ENCODE measurements around the gene C3orf62.
A peak's percentile ranks its signal among the peaks of the same experiment; 100 is the strongest.

Gene C3orf62

GRCh38 chr3:49276475-49277382 lies at the start of gene C3orf62:
Gene C3orf62, minus strand, starts transcription at chr3:49277232. Its CDS starts 360 bp downstream, at chr3:49276872.
- DNase-seq (ENCODE audit: low read depth in 1 of 2, low spot score in 1 of 2): peak; percentile 50 to 60

GRCh38 chr3:49324768-49325167 lies 47.7 kb upstream of the C3orf62 start:
- DNase-seq (ENCODE audit: low read depth in 1 of 2, low spot score in 1 of 2): no peak

GRCh38 chr3:49316696-49317457 lies 39.8 kb upstream of the C3orf62 start:
- DNase-seq (ENCODE audit: low read depth in 1 of 2, low spot score in 1 of 2): no peak

GRCh38 chr3:49313896-49314688 lies 37.1 kb upstream of the C3orf62 start:
- no peak for DNase-seq (ENCODE audit: low read depth in 1 of 2, low spot score in 1 of 2)

GRCh38 chr3:49311283-49311682 lies 34.3 kb upstream of the C3orf62 start:
- DNase-seq (ENCODE audit: low read depth in 1 of 2, low spot score in 1 of 2): no peak

GRCh38 chr3:49310677-49311076 lies 33.6 kb upstream of the C3orf62 start:
- DNase-seq (ENCODE audit: low read depth in 1 of 2, low spot score in 1 of 2): no peak

GRCh38 chr3:49305608-49306007 lies 28.6 kb upstream of the C3orf62 start:
- DNase-seq (ENCODE audit: low read depth in 1 of 2, low spot score in 1 of 2): no peak

GRCh38 chr3:49302613-49303012 lies 25.6 kb upstream of the C3orf62 start:
- DNase-seq (ENCODE audit: low read depth in 1 of 2, low spot score in 1 of 2): no peak

- no peak for DNase-seq (ENCODE audit: low read depth in 1 of 2, low spot score in 1 of 2)
Observed at GRCh38 chr3:49300595-49300994, 23.6 kb upstream of the C3orf62 start.

- no peak for DNase-seq (ENCODE audit: low read depth in 1 of 2, low spot score in 1 of 2)
Observed at GRCh38 chr3:49298511-49298910, 21.5 kb upstream of the C3orf62 start.

GRCh38 chr3:49296781-49297411 lies 19.9 kb upstream of the C3orf62 start:
- DNase-seq (ENCODE audit: low read depth in 1 of 2, low spot score in 1 of 2): no peak

GRCh38 chr3:49295489-49296058 lies 18.5 kb upstream of the C3orf62 start:
- DNase-seq (ENCODE audit: low read depth in 1 of 2, low spot score in 1 of 2): no peak

GRCh38 chr3:49294343-49294742 lies 17.3 kb upstream of the C3orf62 start:
- no peak for DNase-seq (ENCODE audit: low read depth in 1 of 2, low spot score in 1 of 2)

GRCh38 chr3:49283997-49284396 lies 7.0 kb upstream of the C3orf62 start:
- no peak for DNase-seq (ENCODE audit: low read depth in 1 of 2, low spot score in 1 of 2)

- DNase-seq (ENCODE audit: low read depth in 1 of 2, low spot score in 1 of 2): no peak
Observed at GRCh38 chr3:49279376-49279775, 2.3 kb upstream of the C3orf62 start.

- no peak for DNase-seq (ENCODE audit: low read depth in 1 of 2, low spot score in 1 of 2)
Observed at GRCh38 chr3:49278548-49278947, 1.5 kb upstream of the C3orf62 start.

GRCh38 chr3:49277383-49277775 lies 347 bp upstream of the C3orf62 start:
- no peak for DNase-seq (ENCODE audit: low read depth in 1 of 2, low spot score in 1 of 2)

GRCh38 chr3:49273825-49274532 lies 3.1 kb downstream of the C3orf62 start:
- no peak for DNase-seq (ENCODE audit: low read depth in 1 of 2, low spot score in 1 of 2)

- no peak for DNase-seq (ENCODE audit: low read depth in 1 of 2, low spot score in 1 of 2)
Observed at GRCh38 chr3:49271047-49271446, 6.0 kb downstream of the C3orf62 start.

- no peak for DNase-seq (ENCODE audit: low read depth in 1 of 2, low spot score in 1 of 2)
Observed at GRCh38 chr3:49270156-49270500, 6.9 kb downstream of the C3orf62 start.

Data from activated T-helper 1 cell treated with anti-CD3 and anti-CD28 coated beads, Interleukin-2, amount 50 U/mL, for 16 hours (primary cell).